Stimulated activated CD4-positive, alpha-beta T cell treated with anti-CD3 and anti-CD28 coated beads, Interleukin-15, amount 100 ng/mL, for 48 hours (primary cell): Measurements from ENCODE around the gene ARID1B.
A peak's percentile ranks its signal among the peaks of the same experiment; 100 is the strongest.

Source experiments
- DNase-seq, 2 donors: peaks; one replicate each; pipeline ENCODE4 v3.0.0-alpha.2; 2020; ENCODE audit warnings: low read depth in 2 of 2

The ARID1B gene

DNA sequence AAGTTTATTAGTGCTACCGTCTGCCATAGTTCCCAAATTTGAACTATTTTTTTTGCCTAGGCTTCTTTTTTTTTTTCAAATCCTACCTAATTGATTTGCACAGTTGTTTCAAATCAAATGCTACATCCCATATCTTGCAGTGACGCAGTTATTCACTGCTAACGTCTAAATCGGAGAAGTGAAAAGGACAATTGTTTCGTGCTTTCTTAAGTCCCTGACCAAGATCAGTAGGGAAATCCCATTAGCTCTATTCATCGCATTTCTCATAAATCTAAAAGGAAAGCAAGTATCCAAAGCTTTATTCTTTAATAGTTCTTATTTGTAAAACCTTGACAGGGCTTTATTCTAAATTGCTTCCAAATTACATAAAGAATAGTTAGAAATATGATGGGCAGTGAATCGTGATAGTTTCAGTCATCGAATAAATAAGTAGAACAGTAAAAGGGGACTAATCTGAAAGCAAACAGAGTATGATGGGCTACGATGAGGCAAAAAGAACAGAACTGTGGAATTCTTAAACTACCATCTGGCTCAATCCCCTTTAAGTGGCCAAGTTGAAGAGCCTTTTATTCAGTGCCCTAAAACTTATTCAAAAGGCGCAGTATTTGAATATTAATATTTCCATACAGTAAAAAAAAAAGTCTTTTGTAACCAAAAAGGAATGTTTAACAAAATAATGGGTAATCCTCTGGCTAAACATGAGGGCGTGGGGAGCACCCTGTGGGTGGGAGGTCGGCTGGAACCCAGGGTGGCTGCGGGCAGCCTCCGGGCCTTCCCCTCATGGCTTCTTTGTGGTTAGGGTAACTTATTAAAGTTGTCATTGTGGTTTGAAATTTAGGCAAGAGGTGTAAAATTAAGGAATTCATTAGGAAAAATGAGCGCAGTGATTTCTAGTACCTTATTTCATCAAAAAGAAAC is 3.0 kb upstream of the ARID1B start:
- DNase-seq = no peak

DNA sequence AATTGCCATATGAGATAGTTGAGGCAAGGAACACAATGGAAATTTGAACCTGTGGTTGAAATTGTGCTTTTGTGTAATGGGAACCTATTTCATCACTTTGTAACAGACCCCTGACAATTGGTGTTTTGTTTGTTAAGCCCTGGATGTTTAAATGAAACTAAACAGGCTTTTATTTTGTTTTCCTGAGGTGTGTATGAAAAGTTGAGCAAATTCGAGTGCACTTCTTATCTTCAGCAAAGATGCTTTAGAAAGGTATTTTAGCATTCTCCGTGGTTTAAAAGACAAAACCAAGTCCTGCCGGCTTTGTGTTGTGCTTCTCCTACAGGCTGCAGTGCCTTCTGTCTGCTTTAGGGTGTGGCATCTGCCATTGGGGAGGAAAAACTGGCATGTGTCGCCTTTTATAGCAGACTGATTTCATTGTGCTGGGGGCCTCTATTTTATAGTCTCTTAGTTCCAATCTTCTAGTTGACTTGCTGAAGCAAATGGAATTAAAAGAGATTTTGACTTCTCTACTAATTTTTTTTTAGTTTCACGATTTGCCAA is 2.2 kb upstream of the ARID1B start:
- DNase-seq = no peak

DNA sequence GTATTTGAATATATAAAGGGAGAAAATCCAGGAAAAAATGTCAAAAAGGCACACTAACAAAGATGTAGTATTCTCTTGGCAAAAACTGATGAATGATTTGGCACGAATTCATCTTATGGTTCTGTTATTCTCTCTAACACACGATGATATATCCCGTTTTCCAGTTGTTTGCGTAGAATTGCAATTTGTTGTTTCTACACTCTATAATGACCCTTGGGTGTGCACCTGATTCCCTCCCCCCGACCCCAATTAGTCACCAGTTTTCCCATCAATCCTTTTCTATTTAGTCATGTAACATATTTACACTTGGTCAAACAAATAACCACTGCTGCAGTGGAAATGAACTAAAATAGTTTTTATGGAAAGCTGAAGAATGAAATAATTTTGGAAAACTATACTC is 1.5 kb upstream of the ARID1B start:
- no peak for DNase-seq

DNA sequence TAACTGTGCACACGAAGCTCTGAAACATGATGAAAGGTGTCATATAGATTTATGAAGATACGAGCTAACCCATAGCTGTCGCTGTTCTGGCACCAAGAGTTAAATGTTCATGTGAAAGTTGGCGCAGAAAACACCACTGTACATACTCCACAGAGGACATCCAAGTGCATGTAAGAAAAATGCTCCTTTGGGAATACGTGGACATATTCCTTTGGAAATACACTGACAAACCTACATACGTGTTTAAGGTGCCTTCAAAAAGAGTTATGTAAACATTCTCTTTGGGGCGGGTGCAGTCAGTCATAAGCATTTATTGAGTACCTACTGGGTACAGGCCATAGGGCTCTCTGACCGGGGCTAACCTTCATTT is 723 bp upstream of the ARID1B start:
- no peak for DNase-seq

DNA sequence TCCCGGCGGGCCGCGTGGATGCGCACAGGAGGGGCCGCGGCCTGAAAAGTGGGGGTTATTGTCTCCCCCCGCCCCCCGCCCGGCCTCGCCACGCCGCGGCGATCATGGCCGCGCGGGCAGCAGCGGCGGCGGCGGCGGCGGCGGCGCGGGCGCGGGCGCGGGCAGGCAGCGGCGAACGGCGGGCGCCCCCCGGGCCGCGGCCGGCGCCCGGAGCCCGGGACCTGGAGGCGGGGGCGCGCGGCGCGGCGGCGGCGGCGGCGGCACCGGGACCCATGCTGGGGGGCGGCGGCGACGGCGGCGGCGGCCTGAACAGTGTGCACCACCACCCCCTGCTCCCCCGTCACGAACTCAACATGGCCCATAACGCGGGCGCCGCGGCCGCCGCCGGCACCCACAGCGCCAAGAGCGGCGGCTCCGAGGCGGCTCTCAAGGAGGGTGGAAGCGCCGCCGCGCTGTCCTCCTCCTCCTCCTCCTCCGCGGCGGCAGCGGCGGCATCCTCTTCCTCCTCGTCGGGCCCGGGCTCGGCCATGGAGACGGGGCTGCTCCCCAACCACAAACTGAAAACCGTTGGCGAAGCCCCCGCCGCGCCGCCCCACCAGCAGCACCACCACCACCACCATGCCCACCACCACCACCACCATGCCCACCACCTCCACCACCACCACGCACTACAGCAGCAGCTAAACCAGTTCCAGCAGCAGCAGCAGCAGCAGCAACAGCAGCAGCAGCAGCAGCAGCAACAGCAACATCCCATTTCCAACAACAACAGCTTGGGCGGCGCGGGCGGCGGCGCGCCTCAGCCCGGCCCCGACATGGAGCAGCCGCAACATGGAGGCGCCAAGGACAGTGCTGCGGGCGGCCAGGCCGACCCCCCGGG is 637 bp downstream of the ARID1B start:
- DNase-seq = peak; percentile 26 to 35

DNA sequence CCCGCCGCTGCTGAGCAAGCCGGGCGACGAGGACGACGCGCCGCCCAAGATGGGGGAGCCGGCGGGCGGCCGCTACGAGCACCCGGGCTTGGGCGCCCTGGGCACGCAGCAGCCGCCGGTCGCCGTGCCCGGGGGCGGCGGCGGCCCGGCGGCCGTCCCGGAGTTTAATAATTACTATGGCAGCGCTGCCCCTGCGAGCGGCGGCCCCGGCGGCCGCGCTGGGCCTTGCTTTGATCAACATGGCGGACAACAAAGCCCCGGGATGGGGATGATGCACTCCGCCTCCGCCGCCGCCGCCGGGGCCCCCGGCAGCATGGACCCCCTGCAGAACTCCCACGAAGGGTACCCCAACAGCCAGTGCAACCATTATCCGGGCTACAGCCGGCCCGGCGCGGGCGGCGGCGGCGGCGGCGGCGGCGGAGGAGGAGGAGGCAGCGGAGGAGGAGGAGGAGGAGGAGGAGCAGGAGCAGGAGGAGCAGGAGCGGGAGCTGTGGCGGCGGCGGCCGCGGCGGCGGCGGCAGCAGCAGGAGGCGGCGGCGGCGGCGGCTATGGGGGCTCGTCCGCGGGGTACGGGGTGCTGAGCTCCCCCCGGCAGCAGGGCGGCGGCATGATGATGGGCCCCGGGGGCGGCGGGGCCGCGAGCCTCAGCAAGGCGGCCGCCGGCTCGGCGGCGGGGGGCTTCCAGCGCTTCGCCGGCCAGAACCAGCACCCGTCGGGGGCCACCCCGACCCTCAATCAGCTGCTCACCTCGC is 1.5 kb downstream of the ARID1B start:
- peak; percentile 19 to 27 for DNase-seq

DNA sequence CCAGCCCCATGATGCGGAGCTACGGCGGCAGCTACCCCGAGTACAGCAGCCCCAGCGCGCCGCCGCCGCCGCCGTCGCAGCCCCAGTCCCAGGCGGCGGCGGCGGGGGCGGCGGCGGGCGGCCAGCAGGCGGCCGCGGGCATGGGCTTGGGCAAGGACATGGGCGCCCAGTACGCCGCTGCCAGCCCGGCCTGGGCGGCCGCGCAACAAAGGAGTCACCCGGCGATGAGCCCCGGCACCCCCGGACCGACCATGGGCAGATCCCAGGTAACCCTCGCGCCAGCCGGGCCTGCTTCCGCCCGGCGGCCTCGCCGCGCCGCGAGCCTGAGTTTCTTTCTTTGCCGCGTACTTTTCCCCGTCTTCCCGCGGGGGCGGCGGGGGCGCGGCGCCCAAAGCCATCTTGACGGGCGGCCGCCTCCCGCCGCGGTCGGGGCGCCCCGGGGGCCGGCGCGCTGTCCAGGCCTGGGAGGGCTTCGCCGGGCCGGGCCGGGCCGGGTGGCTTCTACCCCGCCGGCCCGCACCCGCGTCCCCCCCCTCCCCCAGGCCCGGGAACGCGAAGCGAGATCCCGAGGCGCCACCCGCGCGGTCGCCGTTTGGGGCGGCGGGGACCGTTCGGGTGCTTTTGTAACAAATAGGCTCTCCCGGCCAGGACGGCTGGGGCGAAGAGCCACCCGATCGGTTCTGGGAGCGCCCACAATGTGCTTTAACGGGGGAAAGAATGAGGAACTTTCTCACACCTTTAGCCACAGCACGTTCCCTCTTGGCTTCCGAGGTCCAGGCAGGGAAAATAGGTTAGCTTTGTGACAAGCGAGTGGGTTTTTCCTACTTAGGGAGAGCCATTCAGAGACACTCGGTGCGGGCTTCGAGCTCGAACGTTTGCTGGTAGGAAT is 2.3 kb downstream of the ARID1B start:
- DNase-seq = peak; percentile 41

DNA sequence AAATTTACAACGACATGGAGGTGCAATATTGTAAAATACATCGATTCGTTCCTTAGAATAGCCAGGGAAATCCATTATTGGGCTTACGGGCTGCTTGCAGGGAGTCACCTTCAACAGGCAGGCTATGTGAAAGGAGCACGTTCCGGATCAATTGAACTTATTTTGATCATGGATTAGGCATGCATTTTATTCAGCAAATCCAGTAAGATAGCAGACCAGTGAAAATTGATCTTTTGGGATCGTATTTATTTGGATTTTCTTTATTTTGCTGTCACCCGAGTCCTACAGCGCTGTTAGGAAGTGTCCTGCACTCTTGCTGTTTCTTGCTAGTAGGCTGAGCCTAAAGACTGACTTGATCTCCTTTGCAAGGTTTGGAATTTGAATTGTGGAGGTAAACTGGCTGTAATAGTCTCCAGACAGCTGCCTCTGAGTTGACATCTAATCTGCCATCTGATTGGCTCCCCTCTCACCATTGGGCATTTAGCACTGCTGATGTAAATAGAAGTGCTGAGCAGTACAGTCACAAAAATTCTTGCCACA is 3.0 kb downstream of the ARID1B start:
- peak; percentile 19 to 35 for DNase-seq

DNA sequence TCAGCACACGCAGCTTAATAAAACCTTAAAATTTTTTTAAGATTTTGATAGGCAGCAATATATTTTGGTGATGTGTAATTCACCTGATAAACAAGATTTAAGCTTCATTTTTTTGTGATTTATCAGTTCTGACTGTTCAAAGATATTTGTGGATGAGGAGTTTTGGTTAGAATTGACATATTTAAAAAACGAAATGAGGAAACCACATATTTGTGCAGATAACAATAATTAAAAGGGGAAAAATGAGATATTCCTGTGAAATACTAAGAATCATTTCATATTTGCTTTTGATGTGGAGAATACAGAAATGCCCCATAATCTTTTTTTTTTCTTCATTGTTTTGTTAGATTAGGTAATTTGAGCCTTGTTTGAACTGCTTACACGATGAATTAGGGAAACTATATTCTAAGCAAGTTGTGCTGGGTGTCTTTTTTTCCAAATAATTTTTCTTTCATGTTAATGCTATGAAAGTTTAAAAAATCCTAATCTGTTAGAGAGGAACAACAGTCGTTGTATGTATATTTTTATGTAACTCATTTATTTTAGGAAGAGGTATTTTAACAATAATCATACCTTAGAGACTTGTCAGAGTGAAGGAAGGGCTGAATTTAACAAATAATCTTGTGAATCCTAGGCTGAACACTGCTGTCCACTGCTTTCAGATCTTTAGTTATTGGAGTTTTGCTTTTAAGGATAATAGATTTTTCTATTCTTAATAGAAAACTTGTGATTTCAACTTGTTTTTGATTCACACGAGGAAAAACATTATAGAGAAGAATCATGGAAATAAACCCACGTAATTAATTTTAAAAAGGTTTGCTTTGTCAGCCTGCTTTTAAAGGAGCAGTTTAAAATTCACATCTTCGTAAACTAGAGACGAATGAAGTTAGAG is 4.0 kb downstream of the ARID1B start:
- DNase-seq = no peak

DNA sequence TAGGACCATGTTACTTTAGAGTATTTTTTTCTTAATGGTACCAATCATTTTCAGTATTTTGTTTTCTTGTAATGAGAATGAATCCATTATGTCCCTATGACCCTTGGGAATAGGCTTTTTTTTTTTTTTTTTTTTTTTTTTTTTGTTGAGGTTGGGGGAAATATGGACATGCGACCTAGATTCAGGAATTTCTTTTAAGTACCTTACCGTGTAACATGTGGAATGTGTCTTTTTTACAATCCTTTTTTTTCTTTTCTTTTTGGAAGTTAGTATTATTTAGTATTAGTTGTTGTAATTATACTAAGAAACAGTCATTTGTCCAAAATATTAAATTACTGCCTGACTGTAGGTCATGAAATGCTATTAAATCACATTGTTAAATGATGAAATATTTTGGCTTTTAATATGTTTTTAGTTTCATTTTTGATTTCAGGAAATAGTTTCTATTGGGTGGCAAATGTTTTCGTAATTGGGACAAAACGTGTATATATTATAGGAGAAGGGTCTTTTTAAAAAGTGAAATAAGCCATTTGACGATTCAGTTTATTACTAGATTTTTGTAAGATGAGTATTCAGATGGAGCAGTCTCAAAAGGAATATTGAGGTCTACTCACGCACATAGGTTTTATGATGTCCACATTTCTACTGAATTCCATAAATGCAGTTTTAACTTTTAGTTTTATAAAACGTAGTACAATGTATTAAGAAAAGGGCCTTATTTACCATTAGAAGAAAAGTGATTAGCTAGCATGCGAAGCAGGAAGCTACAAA is 4.9 kb downstream of the ARID1B start:
- no peak for DNase-seq

DNA sequence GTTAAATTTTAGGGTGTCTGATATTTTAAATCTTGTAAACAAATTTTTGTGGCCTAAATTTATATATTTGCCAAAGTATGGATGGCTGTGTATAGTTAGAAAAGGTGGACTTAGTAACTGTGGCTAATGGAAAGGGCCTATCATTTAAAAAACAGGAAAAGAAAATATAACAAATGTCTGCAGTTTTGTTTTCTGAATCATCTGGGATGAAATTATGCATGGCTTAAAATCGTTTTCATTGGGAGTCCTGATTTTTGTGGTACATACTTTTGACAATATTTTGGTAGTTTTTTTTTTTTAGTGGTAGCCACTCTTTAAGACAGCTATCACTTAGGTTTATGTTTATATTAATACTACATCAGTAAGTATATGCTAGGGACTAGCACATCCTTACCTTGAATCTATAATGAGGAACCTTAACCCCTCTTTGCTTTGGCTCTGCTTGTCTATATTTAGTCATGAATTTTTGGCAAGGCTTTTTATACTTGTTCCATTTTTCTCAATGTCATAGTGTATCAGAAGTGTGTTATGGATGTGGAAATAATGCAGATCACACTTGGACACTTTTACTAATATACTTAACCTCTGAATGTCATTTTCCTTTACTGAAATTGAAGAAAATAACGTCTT is 5.6 kb downstream of the ARID1B start:
- DNase-seq = no peak

DNA sequence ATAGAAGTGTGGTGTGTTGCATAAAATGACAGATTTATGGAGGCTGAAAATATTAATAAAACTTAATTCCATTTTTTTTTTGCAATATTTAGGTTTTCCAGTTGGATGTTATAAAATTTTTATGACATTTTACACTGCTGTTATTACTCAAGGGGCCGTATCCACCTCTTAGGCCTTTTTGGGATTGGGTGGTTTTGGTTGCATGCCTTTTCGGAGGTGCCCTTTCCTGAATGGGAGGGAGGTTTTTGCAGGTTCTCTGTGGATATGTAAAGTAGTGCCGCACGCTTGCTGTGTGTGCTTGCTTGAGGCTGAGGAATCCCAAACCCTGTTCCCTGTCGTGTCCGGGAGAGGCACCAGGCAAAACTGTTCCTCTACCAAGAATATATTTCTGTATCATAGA is 6.8 kb downstream of the ARID1B start:
- DNase-seq = no peak

DNA sequence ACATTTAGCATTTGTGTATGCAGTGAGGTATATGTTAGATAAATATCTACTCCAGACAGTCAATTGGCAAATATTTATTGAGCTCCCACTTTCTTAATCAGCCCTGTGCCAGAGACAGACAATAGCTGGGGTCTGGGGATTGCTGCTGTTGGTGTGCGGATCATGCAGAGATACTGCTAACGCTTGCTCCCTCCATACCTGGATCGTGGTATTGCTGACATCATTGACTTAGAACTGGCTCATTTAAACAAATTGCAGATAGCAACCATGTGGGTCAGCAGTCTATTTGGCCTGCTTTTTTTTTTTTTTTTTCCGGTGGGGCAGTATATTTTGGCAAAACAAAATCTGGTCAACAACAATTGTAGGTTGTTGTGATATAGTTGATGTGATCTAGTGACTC is 9.5 kb downstream of the ARID1B start:
- no peak for DNase-seq

DNA sequence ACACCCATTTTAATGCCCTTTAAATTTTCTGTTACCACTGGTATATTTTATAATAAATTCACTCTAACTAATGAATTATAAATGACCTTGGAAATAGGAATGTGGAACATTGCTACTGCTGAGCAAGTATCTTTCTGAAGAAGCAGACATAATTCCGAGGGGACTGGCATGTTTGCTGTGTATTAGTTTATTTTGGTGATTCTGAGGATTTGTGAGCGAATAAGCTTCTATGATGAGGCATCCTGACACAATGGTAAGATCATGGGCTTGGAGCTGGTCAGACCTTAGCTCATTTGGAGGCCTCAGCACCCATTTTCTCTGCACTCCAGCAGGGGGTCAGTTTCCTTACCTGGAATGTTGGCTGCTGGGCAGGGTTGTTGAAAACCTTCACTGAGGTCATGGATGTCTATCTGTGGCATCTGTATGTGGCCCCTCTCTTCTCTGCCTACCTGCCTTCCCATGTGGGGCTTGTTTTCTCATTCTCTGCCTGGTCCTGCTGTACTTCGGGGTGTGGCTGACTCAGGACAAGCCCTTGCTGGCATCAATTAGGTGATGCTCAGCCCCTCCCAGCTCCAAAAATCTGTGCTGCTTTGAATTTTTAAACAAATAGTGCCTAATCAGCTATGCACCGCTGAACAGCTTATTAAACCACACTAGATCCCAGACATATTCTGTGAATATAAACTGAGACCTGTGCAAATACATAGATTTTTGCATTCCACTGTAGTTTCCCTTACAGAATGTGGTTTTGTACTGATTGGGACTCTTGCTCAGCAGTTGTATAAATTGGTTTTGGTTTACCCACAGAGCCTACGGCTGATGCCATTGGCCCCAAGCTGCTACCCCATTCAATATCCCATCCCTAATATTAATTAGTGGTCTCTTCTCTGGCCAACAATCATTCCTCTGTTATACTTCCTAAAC is 10.7 kb downstream of the ARID1B start:
- DNase-seq = no peak

DNA sequence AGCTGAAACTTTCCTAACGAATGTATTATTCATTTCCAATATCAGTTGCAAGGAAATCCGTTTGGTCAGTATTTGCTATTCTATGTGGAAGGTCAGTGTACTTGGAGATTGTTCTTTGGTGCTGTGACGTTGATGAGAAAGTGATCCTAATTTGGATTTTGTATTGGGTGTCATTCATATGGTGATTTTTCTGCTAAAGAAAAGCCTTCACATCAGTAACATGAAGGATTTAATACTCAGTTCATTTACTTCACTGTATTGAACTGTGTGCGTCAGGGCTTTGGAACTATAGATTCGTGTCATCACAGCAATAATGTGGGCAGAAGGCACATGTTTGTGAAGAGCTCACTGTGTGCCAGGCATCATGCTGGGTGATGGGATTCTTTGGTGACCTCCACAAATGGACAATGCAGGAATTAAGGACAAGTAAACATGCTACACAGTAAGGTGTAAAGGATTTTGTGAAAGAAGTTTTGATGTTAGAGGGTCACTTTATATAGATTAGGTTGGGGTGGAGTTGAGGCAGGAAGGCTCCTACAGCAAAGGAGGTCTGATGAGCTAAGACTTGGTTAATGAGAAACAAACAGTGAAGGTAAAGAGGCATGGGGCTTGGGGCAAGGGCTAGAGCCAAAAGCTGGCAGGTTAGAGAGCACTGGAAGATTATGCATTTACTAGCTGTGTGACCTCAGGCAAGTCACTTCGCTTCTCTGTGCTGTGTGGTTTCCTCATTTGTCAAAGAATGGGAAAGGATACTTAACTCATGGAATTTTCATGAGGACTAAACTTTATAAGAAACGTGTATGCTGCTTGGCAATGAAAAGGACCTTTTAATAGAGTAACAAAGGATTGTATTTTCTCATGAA is 12.1 kb downstream of the ARID1B start:
- DNase-seq = no peak

DNA sequence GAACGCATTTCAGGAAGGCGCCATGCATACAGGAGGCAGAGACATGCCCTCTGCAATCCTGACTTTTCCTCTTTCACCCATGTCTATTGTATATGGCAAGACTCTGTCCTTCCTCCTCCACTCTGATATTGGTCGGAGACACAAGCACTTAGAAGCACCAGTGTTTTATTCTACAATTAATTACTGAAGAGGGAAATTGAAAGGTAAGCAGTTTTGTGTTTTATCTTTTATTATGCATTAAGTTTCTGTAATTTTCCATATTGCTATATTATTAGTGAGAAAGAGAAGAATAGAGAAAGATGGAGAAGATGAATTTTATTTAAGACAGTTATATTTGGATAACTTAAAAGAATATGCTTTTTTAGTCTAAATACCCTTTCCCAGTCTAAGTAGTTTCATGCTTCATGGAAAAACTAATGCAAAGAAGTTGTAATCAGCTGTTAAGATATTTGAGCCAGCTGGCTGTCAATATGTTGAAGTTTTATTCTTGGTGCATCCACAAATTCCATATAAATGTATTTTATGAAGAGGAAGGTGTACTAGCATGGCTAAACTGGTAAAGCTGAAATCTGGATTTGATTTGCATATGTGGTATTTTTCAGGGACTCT is 13.6 kb downstream of the ARID1B start:
- no peak for DNase-seq
